Fibroblast of lung (primary cell): Measurements from ENCODE around the gene TMCC3.

Source experiments
- CTCF ChIP-seq, 2 donors: IDR thresholded peaks in 1 of 2; conservative IDR thresholded peaks in 1 of 2; 1 replicate in 1 of 2; 2 replicates in 1 of 2; pipeline ENCODE4 v1.5.1; 2011 to 2012; ENCODE audit warnings: low read length in 2 of 2, control low read depth in 1 of 2, inconsistent platforms in 1 of 2, low read depth in 1 of 2, mild to moderate bottlenecking in 1 of 2
- EZH2 ChIP-seq: IDR thresholded peaks from 2 replicates; pipeline ENCODE4 v1.5.1; 2012; ENCODE audit warnings: low read length, control low read depth, mild to moderate bottlenecking; ENCODE audit errors: missing control alignments

GRCh38 chr12:94628369-94628768 is 22.0 kb downstream of the TMCC3 start:
- TF ChIP-seq CTCF (conservative IDR thresholded peaks at IDR 0.05 in 1 of 2, IDR thresholded peaks at IDR 0.05 in 1 of 2; ENCODE audit: low read depth in 1 of 2, low read length in 2 of 2) (no peak), EZH2 (no peak)
